Smooth muscle cell (in vitro differentiated cells): ENCODE data around the gene PRKAG3. TPM values are rescaled to one million over a fixed set of nuclear protein-coding genes. Genes with fewer than 3 reads are reported as not detected.
A peak's percentile ranks its signal among the peaks of the same experiment; 100 is the strongest.

Experiments
- DNase-seq: peaks from one replicate; lab custom pipeline; 2025; ENCODE audit not compliant: unreplicated experiment; lab: John Stamatoyannopoulos, UW
- H2AFZ ChIP-seq: fragments of 200-600 bp; sonication (generic); 2 replicates; pipeline ENCODE4 v1.6.0; 2016; ENCODE audit warnings: antibody characterized with exemption, low read depth, mild to moderate bottlenecking
- H3F3A ChIP-seq: fragments of 200-600 bp; sonication (generic); 2 replicates; pipeline ENCODE4 v1.6.0; 2017; ENCODE audit warnings: antibody characterized with exemption, low read depth
- H3K27ac ChIP-seq: fragments of 200-600 bp; sonication (generic); 2 replicates; pipeline ENCODE4 v1.5.1; 2016; ENCODE audit warnings: low read depth, mild to moderate bottlenecking
- H3K27me3 ChIP-seq: fragments of 200-600 bp; sonication (generic); 2 replicates; pipeline ENCODE4 v1.6.1; 2016; ENCODE audit warnings: low read depth, mild to moderate bottlenecking
- H3K36me3 ChIP-seq: fragments of 200-600 bp; sonication (generic); 2 replicates; pipeline ENCODE4 v1.5.1; 2016; ENCODE audit warnings: low read depth
- H3K4me1 ChIP-seq: fragments of 200-600 bp; sonication (generic); 2 replicates; pipeline ENCODE4 v1.5.1; 2016; ENCODE audit warnings: low read depth
- H3K4me2 ChIP-seq: fragments of 200-600 bp; sonication (generic); 2 replicates; pipeline ENCODE4 v1.6.0; 2016; ENCODE audit warnings: mild to moderate bottlenecking
- H3K4me3 ChIP-seq: fragments of 200-600 bp; sonication (generic); 2 replicates; pipeline ENCODE4 v1.5.1; 2016; ENCODE audit warnings: mild to moderate bottlenecking
- H3K79me2 ChIP-seq: fragments of 200-600 bp; sonication (generic); 2 replicates; pipeline ENCODE4 v1.6.0; 2016; ENCODE audit warnings: low read depth, mild to moderate bottlenecking
- H3K9ac ChIP-seq: fragments of 200-600 bp; sonication (generic); 2 replicates; pipeline ENCODE4 v1.6.0; 2016; ENCODE audit warnings: low read depth
- H3K9me3 ChIP-seq: fragments of 200-600 bp; sonication (generic); replicated peaks from 2 replicates; pipeline ENCODE4 v1.5.1; 2016; ENCODE audit warnings: low read depth
- H4K20me1 ChIP-seq: fragments of 200-600 bp; sonication (generic); 2 replicates; pipeline ENCODE4 v1.6.0; 2016; ENCODE audit warnings: low read depth
- WGBS: methylation state at CpG from one replicate; pipeline ENCODE4 v1.1.7; 2016; ENCODE audit warnings: low lambda C conversion rate; 5-methylcytosine and 5-hydroxymethylcytosine counted together
- polyA plus RNA-seq: library from polyadenylated mRNA; unstranded; fragments of >200 nt; fragmentation: Nextera tagmentation; extraction: Ambion mirVana; gene quantifications from 2 replicates; pipeline ENCODE4 v1.2.1, GENCODE V29; 2016
- total RNA-seq: library from RNA; depleted of rRNA; stranded (reverse); fragments of >200 nt; gene quantifications from 2 replicates; pipeline ENCODE4 v1.2.3, GENCODE V29; 2014
- TF ChIP-seq, protein P1 (sequence below): fragments of 200-600 bp; sonication (generic); IDR thresholded peaks from 2 replicates; pipeline ENCODE4 v1.5.1; 2017; ENCODE audit warnings: borderline replicate concordance, mild to moderate bottlenecking, antibody characterized with exemption; ENCODE audit not compliant: insufficient read depth, poor library complexity, severe bottlenecking

The PRKAG3 gene
- total and polyA plus RNA-seq, 2 experiments from 2014 or later, result not detected

DNA sequence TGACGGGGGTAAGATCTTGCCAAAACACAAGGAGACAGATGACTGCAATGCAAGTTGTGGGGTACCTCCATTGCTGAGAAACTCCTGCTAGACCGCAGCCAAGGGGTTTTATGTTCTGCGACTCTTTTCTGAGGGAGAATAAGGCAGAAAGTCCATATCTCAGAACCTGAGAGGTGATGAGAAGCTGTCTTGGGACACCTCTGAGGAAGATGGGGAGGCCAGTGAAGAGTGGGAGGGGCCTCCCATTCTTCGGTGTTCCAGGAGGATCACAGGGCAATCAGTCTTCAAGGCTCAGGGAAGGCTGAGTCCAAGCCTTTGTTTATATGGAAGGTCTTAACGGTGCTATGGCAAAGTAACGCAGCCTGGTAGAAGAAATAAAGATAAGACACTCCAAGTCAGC, 31.6 kb downstream of the PRKAG3 start:
- Histone ChIP-seq H3K4me2 (no peak overlapping the region), H3K27me3 (no peaks in the 10 kb centered on the region), H3K4me3 (no peak overlapping the region), H4K20me1 (no peaks in the 10 kb centered on the region), H3F3A (peaks cover 3% of the 10 kb centered on the region), H3K9me3 (no peaks in the 10 kb centered on the region), H3K27ac (no peak overlapping the region), H3K36me3 (no peaks in the 10 kb centered on the region), H2AFZ (no peak overlapping the region), H3K9ac (no peak overlapping the region), H3K4me1 (peaks cover 10% of the 10 kb centered on the region), H3K79me2 (no peaks in the 10 kb centered on the region)
- no peak for DNase-seq
- TF ChIP-seq, protein P1, sequence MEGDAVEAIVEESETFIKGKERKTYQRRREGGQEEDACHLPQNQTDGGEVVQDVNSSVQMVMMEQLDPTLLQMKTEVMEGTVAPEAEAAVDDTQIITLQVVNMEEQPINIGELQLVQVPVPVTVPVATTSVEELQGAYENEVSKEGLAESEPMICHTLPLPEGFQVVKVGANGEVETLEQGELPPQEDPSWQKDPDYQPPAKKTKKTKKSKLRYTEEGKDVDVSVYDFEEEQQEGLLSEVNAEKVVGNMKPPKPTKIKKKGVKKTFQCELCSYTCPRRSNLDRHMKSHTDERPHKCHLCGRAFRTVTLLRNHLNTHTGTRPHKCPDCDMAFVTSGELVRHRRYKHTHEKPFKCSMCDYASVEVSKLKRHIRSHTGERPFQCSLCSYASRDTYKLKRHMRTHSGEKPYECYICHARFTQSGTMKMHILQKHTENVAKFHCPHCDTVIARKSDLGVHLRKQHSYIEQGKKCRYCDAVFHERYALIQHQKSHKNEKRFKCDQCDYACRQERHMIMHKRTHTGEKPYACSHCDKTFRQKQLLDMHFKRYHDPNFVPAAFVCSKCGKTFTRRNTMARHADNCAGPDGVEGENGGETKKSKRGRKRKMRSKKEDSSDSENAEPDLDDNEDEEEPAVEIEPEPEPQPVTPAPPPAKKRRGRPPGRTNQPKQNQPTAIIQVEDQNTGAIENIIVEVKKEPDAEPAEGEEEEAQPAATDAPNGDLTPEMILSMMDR, result no peak
- 57% methylated on average over 6 of the region's 6 CpGs for WGBS

DNA sequence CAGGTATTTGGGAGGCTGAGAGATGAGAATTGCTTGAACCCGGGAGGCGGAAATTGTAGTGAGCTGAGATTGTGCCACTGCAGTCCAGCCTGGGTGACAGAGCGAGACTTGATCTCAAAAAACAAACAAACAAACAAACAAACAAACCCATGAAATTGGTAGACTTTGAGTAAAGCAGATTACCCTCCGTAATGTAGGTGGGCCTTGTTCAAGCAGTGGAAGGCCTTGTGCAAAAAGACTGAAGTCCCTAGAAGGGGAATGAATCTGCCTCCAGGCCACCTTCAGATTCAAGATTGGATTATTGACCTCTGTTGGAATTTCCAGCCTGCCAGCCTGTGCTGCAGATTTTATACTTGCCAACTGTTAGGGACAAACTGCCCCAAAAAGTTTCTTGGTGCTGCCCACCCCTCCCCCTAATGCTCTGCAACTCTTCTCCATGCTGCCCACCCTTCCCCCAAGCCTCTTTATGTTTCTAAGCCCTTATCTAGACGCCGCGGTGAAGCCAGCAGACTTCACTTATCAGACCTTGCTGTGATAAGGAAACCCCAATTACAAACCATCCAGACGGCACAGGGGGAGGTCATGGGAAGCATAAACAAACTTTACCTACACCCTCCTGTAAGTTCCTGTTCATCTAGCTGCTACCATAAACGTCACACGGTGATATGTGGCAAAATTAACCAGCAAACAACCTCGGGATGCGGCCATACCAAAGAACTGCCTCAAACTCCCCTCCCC, 32.7 kb downstream of the PRKAG3 start:
- H3K27me3 ChIP-seq, result no peaks in the 10 kb centered on the region
- no peak for DNase-seq
- 39% methylated on average over 12 of the region's 12 CpGs for WGBS
- TF ChIP-seq, protein P1, result no peak
- no peak overlapping the region for H3K9ac ChIP-seq
- no peaks in the 10 kb centered on the region for H3F3A ChIP-seq
- H4K20me1 ChIP-seq, result no peaks in the 10 kb centered on the region
- peak overlapping the region; percentile 70 for H3K4me2 ChIP-seq
- no peak overlapping the region for H3K27ac ChIP-seq
- peak overlapping the region; percentile 12 for H3K4me3 ChIP-seq
- H3K36me3 ChIP-seq, result no peaks in the 10 kb centered on the region
- peak overlapping the region; percentile 13 for H2AFZ ChIP-seq
- H3K4me1 ChIP-seq, result peaks cover 10% of the 10 kb centered on the region
- no peaks in the 10 kb centered on the region for H3K79me2 ChIP-seq
- H3K9me3 ChIP-seq, result no peaks in the 10 kb centered on the region

DNA sequence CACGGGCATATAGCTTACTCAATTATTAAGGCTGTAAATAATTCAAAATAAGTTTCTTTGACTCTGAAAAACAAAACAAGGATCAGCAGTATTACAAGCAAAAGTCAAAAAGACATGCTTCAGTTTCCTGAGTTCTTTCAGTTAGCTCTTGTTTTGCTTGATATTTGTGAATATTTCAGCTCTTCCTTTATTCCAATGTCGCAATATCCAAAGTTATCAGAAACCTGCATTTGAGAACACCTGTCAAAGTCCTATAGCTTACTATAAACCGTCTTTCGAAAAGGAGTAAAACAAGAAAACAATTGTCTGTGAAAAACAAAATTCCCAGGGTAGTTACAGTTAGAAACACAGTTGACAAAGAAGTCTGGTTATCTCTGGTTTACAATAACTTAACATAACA, 34.9 kb downstream of the PRKAG3 start:
- Histone ChIP-seq H3K27ac (no peak overlapping the region), H3K27me3 (no peaks in the 10 kb centered on the region), H3K4me1 (peaks cover 10% of the 10 kb centered on the region), H3K9ac (no peak overlapping the region), H3K9me3 (no peaks in the 10 kb centered on the region), H2AFZ (no peak overlapping the region), H3K4me3 (no peak overlapping the region), H3K4me2 (no peak overlapping the region), H3F3A (no peaks in the 10 kb centered on the region), H3K79me2 (no peaks in the 10 kb centered on the region), H3K36me3 (no peaks in the 10 kb centered on the region), H4K20me1 (no peaks in the 10 kb centered on the region)
- 96% methylated on average over 4 of the region's 4 CpGs for WGBS
- TF ChIP-seq, protein P1, result no peak
- no peak for DNase-seq

DNA sequence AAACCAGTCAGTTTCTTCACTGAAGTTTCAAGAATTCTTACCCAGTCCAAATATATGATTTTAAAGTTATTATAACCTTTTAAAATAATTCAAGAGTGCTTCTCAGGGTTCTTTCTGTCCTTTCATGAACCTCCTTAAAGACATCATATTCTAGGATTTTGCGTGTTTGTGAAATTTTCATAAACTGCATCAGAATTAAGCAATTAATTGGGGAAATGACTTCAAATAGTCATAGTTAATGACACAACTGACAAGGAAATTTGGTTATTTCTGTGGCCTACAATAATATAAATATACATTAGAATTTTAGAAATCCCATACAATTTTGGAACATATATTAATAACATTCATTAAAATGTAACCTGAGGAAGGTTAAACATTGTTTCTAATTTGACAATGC, 39.2 kb downstream of the PRKAG3 start:
- Histone ChIP-seq H3K36me3 (no peaks in the 10 kb centered on the region), H3K9me3 (no peaks in the 10 kb centered on the region), H3K27ac (no peak overlapping the region), H3K79me2 (no peaks in the 10 kb centered on the region), H3F3A (no peaks in the 10 kb centered on the region), H3K4me2 (no peak overlapping the region), H3K9ac (no peak overlapping the region), H3K4me3 (no peak overlapping the region), H2AFZ (no peak overlapping the region), H3K27me3 (no peaks in the 10 kb centered on the region), H4K20me1 (no peaks in the 10 kb centered on the region), H3K4me1 (no peaks in the 10 kb centered on the region)
- DNase-seq, result no peak
- TF ChIP-seq, protein P1, result no peak
- 100% methylated on average over 1 of the region's 1 CpG for WGBS
